ENCODE measurements around the gene PTPN3. TPM values are rescaled to one million over a fixed set of nuclear protein-coding genes. Genes with fewer than 3 reads are reported as not detected.

The PTPN3 gene
- total and polyA plus RNA-seq, 9 of the 15 experiments (the other 6 are each of a cell fraction or from before 2014, with no cell fraction given), result 0.02 TPM; not detected in 8

DNA sequence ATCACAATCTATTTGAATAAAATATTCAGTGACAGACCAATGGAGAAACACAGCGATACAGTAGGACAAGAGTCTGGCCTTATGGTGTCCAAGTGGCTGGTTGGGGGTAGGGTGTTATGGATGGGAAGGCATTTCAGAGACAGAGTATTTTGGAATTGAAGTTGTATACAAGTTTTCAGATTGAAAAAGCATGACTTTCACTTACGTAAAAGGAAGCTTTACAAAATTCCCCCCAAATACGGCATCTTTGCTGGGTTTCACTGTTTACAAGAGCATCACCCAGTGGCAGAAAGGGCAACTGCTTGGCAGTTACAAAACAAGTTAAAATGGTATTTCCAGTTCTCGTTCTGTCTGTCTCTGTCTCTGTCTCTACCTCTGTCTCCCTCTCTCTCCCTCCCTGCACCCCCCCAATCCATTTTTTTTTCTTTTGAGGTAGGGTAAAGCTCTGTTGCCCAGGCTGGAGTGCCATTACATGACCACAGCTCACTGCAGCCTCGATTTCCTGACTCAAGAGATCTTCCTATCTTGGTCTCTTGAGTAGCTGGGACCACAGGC lies 86.2 kb downstream of the PTPN3 start:
- POLR2A ChIA-PET, result no interaction called here
- CTCF ChIA-PET (ENCODE audit: low intra/inter-chr PET ratio), result interaction anchor here (0.6 kb wide), 1 partner anchor 24 kb away, joined by 3 read pairs; no protein-coding TSS in a partner anchor
- no peak overlapping the region for H3K9ac ChIP-seq (ENCODE audit: insufficient read depth in 1 of 2, low read depth in 2 of 2, low read length in 2 of 2)
- 3% methylated on average over 5 of the region's 5 CpGs for WGBS (ENCODE audit: insufficient coverage, low coverage, missing lambda C conversion rate)
- no peaks in the 10 kb centered on the region for H3K9me3 ChIP-seq (replicated peaks; ENCODE audit: control insufficient read depth, insufficient read depth, low read depth, low read length)
- H3K36me3 ChIP-seq (ENCODE audit: control insufficient read depth, insufficient read depth, low read length), result no peaks in the 10 kb centered on the region
- no peaks in the 10 kb centered on the region; the same call in 1 of the 2 replicates for H4K20me1 ChIP-seq (replicated peaks; ENCODE audit: control insufficient read depth, insufficient read depth, low read length)
- H3K27me3 ChIP-seq (ENCODE audit: control insufficient read depth in 2 of 2, insufficient read depth in 2 of 2, low read length in 2 of 2), result peaks cover 11 to 36% of the 10 kb centered on the region in 2 experiments
- no peaks in the 10 kb centered on the region for H3K9me1 ChIP-seq (ENCODE audit: control insufficient read depth, insufficient read depth, low read length)
- DNase-seq (ENCODE audit: extremely low read depth in 1 of 4, low spot score in 3 of 4) (peak in 3 of 4 experiments; percentile 12 to 47 (median 43)), FAIRE-seq (peak; percentile 69), ATAC-seq (peak; percentile 72)
- intact Hi-C loops (cut with micrococcal nuclease), result no loop called here
- no peak overlapping the region for H3K4me2 ChIP-seq (ENCODE audit: insufficient read depth, low read length)
- no peaks in the 10 kb centered on the region for H3K79me2 ChIP-seq (ENCODE audit: control insufficient read depth, insufficient read depth, low read length)
- H2AFZ ChIP-seq (ENCODE audit: low read depth, low read length), result no peak overlapping the region
- BruUV-seq (replicated peaks), result no TSS peak
- no peak overlapping the region for H3K4me3 ChIP-seq
- no peak overlapping the region for H3K27ac ChIP-seq (ENCODE audit: extremely low read depth, low read depth, low read length)
- H3K4me1 ChIP-seq (replicated peaks in 1 of 2; ENCODE audit: control insufficient read depth in 2 of 2, insufficient read depth in 2 of 2, low read length in 2 of 2), result no peaks in the 10 kb centered on the region
- TF ChIP-seq RAD21 (CRISPR knock-in tag; conservative IDR thresholded peaks at IDR 0.05 in 1 of 2, IDR thresholded peaks at IDR 0.05 in 1 of 2), result peak in 1 of 2 experiments; percentile 45; a peak in 2 of 4 replicates
- no peak for TF ChIP-seq ZBTB1 (CRISPR knock-in tag; IDR thresholded peaks at IDR 0.05; ENCODE audit: borderline replicate concordance, low read depth)
- TF ChIP-seq RCOR1 (IDR thresholded peaks at IDR 0.05; ENCODE audit: borderline replicate concordance in 1 of 2, low read depth in 2 of 2, low read length in 2 of 2), result no peak
- no peak for TF ChIP-seq ADNP (tag; IDR thresholded peaks at IDR 0.05)
- TF ChIP-seq, protein P1, sequence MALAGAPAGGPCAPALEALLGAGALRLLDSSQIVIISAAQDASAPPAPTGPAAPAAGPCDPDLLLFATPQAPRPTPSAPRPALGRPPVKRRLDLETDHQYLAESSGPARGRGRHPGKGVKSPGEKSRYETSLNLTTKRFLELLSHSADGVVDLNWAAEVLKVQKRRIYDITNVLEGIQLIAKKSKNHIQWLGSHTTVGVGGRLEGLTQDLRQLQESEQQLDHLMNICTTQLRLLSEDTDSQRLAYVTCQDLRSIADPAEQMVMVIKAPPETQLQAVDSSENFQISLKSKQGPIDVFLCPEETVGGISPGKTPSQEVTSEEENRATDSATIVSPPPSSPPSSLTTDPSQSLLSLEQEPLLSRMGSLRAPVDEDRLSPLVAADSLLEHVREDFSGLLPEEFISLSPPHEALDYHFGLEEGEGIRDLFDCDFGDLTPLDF (CRISPR knock-in tag; IDR thresholded peaks at IDR 0.05), result no peak
- TF ChIP-seq ARNT (IDR thresholded peaks at IDR 0.05), result no peak
- TF ChIP-seq, protein P2, sequence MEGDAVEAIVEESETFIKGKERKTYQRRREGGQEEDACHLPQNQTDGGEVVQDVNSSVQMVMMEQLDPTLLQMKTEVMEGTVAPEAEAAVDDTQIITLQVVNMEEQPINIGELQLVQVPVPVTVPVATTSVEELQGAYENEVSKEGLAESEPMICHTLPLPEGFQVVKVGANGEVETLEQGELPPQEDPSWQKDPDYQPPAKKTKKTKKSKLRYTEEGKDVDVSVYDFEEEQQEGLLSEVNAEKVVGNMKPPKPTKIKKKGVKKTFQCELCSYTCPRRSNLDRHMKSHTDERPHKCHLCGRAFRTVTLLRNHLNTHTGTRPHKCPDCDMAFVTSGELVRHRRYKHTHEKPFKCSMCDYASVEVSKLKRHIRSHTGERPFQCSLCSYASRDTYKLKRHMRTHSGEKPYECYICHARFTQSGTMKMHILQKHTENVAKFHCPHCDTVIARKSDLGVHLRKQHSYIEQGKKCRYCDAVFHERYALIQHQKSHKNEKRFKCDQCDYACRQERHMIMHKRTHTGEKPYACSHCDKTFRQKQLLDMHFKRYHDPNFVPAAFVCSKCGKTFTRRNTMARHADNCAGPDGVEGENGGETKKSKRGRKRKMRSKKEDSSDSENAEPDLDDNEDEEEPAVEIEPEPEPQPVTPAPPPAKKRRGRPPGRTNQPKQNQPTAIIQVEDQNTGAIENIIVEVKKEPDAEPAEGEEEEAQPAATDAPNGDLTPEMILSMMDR (IDR thresholded peaks at IDR 0.05 in 2 of 3, conservative IDR thresholded peaks at IDR 0.05 in 1 of 3; ENCODE audit: insufficient read depth in 2 of 3, low read depth in 1 of 3, low read length in 3 of 3), result peak; percentile 57 to 65 (median 63)
- in situ Hi-C loops (cut with MboI), result no loop called here
